ENCODE measurements around the gene FTO.

DNA sequence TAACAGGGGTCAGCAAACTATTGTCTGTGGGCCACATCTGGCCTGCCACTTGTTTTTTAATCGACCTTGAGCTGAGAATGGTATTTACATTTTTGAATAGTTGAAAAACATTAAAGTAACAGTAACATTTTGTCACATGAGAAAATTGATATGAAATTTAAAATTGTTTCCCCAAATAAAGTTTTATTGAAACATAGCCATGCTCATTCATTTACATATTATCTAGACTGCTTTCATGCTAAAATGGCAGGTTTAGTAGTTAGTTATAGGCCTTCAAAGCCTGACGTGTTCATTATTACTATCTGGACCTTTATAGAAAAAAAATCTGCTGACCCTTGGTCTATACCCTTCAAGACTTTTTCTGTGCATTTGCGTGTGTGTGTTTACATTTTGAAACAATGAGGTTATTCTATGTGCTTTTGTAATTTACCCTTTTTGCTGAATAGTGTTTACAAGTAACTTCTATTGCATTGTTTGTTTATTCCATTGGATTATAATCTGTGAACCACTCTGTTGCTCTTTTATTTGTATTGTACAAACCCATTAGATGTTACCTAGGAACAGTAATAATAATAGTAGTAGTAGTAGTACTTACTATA, 37.1 kb downstream of the FTO start:
- no peak for TF ChIP-seq POLR2A (IDR thresholded peaks at IDR 0.05)
- TF ChIP-seq, protein P1, sequence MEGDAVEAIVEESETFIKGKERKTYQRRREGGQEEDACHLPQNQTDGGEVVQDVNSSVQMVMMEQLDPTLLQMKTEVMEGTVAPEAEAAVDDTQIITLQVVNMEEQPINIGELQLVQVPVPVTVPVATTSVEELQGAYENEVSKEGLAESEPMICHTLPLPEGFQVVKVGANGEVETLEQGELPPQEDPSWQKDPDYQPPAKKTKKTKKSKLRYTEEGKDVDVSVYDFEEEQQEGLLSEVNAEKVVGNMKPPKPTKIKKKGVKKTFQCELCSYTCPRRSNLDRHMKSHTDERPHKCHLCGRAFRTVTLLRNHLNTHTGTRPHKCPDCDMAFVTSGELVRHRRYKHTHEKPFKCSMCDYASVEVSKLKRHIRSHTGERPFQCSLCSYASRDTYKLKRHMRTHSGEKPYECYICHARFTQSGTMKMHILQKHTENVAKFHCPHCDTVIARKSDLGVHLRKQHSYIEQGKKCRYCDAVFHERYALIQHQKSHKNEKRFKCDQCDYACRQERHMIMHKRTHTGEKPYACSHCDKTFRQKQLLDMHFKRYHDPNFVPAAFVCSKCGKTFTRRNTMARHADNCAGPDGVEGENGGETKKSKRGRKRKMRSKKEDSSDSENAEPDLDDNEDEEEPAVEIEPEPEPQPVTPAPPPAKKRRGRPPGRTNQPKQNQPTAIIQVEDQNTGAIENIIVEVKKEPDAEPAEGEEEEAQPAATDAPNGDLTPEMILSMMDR (IDR thresholded peaks at IDR 0.05 in 4 of 5, conservative IDR thresholded peaks at IDR 0.05 in 1 of 5): no peak

Data from gastrocnemius medialis (tissue), 4 donors.